HG03460 (cell line): ENCODE results near the gene GBP6.
"Not testable (repeated sequence)": the region's sequence is repeated elsewhere in the genome, so short reads cannot be mapped to it uniquely, and the experiment has no call there.

Source experiments
- ATAC-seq: cut with Tn5 transposase; IDR thresholded peaks from one replicate; pipeline ENCODE4 v1.9.1; 2021; ENCODE audit not compliant: unreplicated experiment

GBP6 gene

GRCh38 chr1:89367221-89367620 lies 3.4 kb downstream of the GBP6 start:
- no peak for ATAC-seq

- ATAC-seq: no peak
Measured at GRCh38 chr1:89369331-89369730, 5.5 kb downstream of the GBP6 start.

- ATAC-seq: not testable (repeated sequence)
Measured at GRCh38 chr1:89373810-89374209, 10.0 kb downstream of the GBP6 start.

GRCh38 chr1:89378001-89378400 lies 14.1 kb downstream of the GBP6 start:
- ATAC-seq: no peak

- no peak for ATAC-seq
Measured at GRCh38 chr1:89381618-89382017, 17.8 kb downstream of the GBP6 start.

GRCh38 chr1:89382479-89382878 lies 18.6 kb downstream of the GBP6 start:
- ATAC-seq: no peak

GRCh38 chr1:89383185-89383584 lies 19.3 kb downstream of the GBP6 start:
- ATAC-seq: no peak

GRCh38 chr1:89390707-89391106 lies 26.8 kb downstream of the GBP6 start:
- ATAC-seq: no peak

- ATAC-seq: no peak
Measured at GRCh38 chr1:89391686-89392085, 27.8 kb downstream of the GBP6 start.

- no peak for ATAC-seq
Measured at GRCh38 chr1:89394851-89395250, 31.0 kb downstream of the GBP6 start.

- no peak for ATAC-seq
Measured at GRCh38 chr1:89396902-89397301, 33.0 kb downstream of the GBP6 start.

GRCh38 chr1:89405275-89405929 lies 41.5 kb downstream of the GBP6 start:
- ATAC-seq: no peak

GRCh38 chr1:89407360-89407759 lies 43.5 kb downstream of the GBP6 start:
- no peak for ATAC-seq

GRCh38 chr1:89407768-89408167 lies 43.9 kb downstream of the GBP6 start:
- ATAC-seq: not testable (repeated sequence)

GRCh38 chr1:89425056-89425455 lies 61.2 kb downstream of the GBP6 start:
- ATAC-seq: no peak

GRCh38 chr1:89429062-89429461 lies 65.2 kb downstream of the GBP6 start:
- no peak for ATAC-seq

- not testable (repeated sequence) for ATAC-seq
Measured at GRCh38 chr1:89429681-89430080, 65.8 kb downstream of the GBP6 start.

GRCh38 chr1:89433421-89433820 lies 69.6 kb downstream of the GBP6 start:
- ATAC-seq: no peak

- ATAC-seq: not testable (repeated sequence)
Measured at GRCh38 chr1:89434058-89434780, 70.4 kb downstream of the GBP6 start.
